Measurements from ENCODE around the gene RSL1D1. TPM values are rescaled to one million over a fixed set of nuclear protein-coding genes. Genes with fewer than 3 reads are reported as not detected.

RSL1D1 gene
- polyA plus RNA-seq, 2 of the 4 experiments (the other 2 are of a cell fraction): 209 to 330 TPM

- ATAC-seq (no peak), DNase-seq (ENCODE audit: low read depth in 1 of 2, low spot score in 1 of 2) (no peak), FAIRE-seq (no peak)
- TF ChIP-seq TP53 (CRISPR knock-in tag; IDR thresholded peaks at IDR 0.05) (no peak), REST (IDR thresholded peaks at IDR 0.05) (no peak), HEYL (CRISPR knock-in tag; IDR thresholded peaks at IDR 0.05) (no peak), HDAC2 (IDR thresholded peaks at IDR 0.05) (no peak)
- ChIA-PET CTCF (interaction anchor here (0.6 to 4.6 kb wide), 2 partner anchors 10 to 13 kb away, joined by 3 to 27 read pairs; partner anchors contain the start of gene ZC3H7A), POLR2A (interaction anchor here (0.7 kb wide), 1 partner anchor 28 kb away, joined by 3 read pairs; no protein-coding TSS in a partner anchor)
- H3K4me1 ChIP-seq: peaks cover 19% of the 10 kb centered on the region
- peak overlapping the region; percentile 60 for H3K4me2 ChIP-seq
- H3K27ac ChIP-seq: peak overlapping the region in 1 of 2 experiments; percentile 54; a peak in 2 of 6 replicates
- no peak overlapping the region for H3K4me3 ChIP-seq
- no peaks in the 10 kb centered on the region for H3K9me3 ChIP-seq
Measured at GRCh38 chr16:11784038-11784369, 67.3 kb downstream of the RSL1D1 start.

Other genes starting within 250 kb of the RSL1D1 start
- 6.3 and 6.7 TPM in 2 replicates for gene SNN, start 183.1 kb downstream of the RSL1D1 start, polyA plus RNA-seq (2011; rRNA removed)
- gene SNN, start 183.1 kb downstream of the RSL1D1 start, polyA plus RNA-seq (2017; fragmentation: RNase III; extraction: RNeasy Plus Mini Kit Qiagen cat#74134 plus additional on column Dnase treatment): 8.9 to 10.7 TPM (median 9.7 TPM) in 3 replicates
- 42.4 and 45.1 TPM in 2 replicates for gene TXNDC11, start 108.7 kb downstream of the RSL1D1 start, polyA plus RNA-seq (2011; rRNA removed)
- gene TXNDC11, start 108.7 kb downstream of the RSL1D1 start, polyA plus RNA-seq (2017; fragmentation: RNase III; extraction: RNeasy Plus Mini Kit Qiagen cat#74134 plus additional on column Dnase treatment): 22.7 to 26.3 TPM (median 24.1 TPM) in 3 replicates
- gene ZC3H7A, start 54.3 kb downstream of the RSL1D1 start, polyA plus RNA-seq (2011; rRNA removed): 41.5 and 55.1 TPM in 2 replicates
- 33.8 to 39.1 TPM (median 36.8 TPM) in 3 replicates for gene ZC3H7A, start 54.3 kb downstream of the RSL1D1 start, polyA plus RNA-seq (2017; fragmentation: RNase III; extraction: RNeasy Plus Mini Kit Qiagen cat#74134 plus additional on column Dnase treatment)
- 174 and 215 TPM in 2 replicates for gene GSPT1, start 64.4 kb upstream of the RSL1D1 start, polyA plus RNA-seq (2011; rRNA removed)
- gene GSPT1, start 64.4 kb upstream of the RSL1D1 start, polyA plus RNA-seq (2017; fragmentation: RNase III; extraction: RNeasy Plus Mini Kit Qiagen cat#74134 plus additional on column Dnase treatment): 163 to 169 TPM (median 167 TPM) in 3 replicates
- gene NPIPB2, start 90.5 kb upstream of the RSL1D1 start, polyA plus RNA-seq (2011; rRNA removed): 6.6 and 16.4 TPM in 2 replicates
- gene NPIPB2, start 90.5 kb upstream of the RSL1D1 start, polyA plus RNA-seq (2017; fragmentation: RNase III; extraction: RNeasy Plus Mini Kit Qiagen cat#74134 plus additional on column Dnase treatment): 2.7 to 3.6 TPM (median 3.0 TPM) in 3 replicates
- not detected in 2 replicates for gene TNFRSF17, start 113.7 kb upstream of the RSL1D1 start, polyA plus RNA-seq (2011; rRNA removed)
- not detected in 3 replicates for gene TNFRSF17, start 113.7 kb upstream of the RSL1D1 start, polyA plus RNA-seq (2017; fragmentation: RNase III; extraction: RNeasy Plus Mini Kit Qiagen cat#74134 plus additional on column Dnase treatment)
- 4.3 and 4.6 TPM in 2 replicates for gene SNX29, start 125.2 kb upstream of the RSL1D1 start, polyA plus RNA-seq (2011; rRNA removed)
- 2.4 to 2.8 TPM (median 2.5 TPM) in 3 replicates for gene SNX29, start 125.2 kb upstream of the RSL1D1 start, polyA plus RNA-seq (2017; fragmentation: RNase III; extraction: RNeasy Plus Mini Kit Qiagen cat#74134 plus additional on column Dnase treatment)